ENCODE results near the gene VAV3. TPM values are rescaled to one million over a fixed set of nuclear protein-coding genes. Genes with fewer than 3 reads are reported as not detected.

VAV3 gene
- total RNA-seq, 1 donor from 2014 or later, result 2.9 TPM

GRCh38 chr1:107794571-107794970 lies 170.4 kb downstream of the VAV3 start:
- Mint-ChIP-seq H3K27me3 (ENCODE audit: low read depth) (no peaks in the 10 kb centered on the region), H3K4me1 (no peaks in the 10 kb centered on the region), H3K9me3 (no peaks in the 10 kb centered on the region), H3K4me3 (no peak overlapping the region), H3K36me3 (ENCODE audit: low read depth) (no peaks in the 10 kb centered on the region), H3K27ac (ENCODE audit: unreplicated experiment) (no peak overlapping the region)
- no peak for DNase-seq (ENCODE audit: low read depth, low spot score)
- no peak for TF ChIP-seq CTCF (conservative IDR thresholded peaks at IDR 0.05)

DNA sequence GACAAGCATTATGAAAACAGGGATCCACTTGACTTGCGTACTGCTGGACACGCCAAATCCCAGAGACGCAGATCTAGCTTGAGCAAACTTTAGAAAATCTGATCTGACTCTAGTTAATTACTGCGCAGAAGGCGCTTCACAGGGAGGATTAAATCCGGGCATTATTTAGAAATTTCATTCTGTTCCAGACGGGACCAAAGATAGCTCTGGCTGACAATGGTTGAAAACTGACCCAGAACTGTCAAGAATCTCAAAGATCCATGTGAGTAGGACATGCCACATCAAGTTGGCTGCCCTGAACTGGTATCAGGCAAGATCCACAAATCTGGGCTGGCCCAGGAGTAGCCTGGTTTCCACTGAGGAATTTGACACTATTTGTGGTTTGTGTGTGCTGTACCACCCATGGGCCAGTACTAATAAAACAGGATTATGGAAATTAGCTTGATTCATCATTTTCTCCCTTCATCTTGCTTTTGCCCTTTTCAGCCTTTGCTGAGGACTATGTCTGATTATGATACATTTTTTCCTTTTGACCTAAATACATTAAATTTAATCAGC lies 171.0 kb downstream of the VAV3 start:
- Mint-ChIP-seq H3K27me3 (ENCODE audit: low read depth) (no peaks in the 10 kb centered on the region), H3K4me3 (no peak overlapping the region), H3K4me1 (no peaks in the 10 kb centered on the region), H3K9me3 (no peaks in the 10 kb centered on the region), H3K36me3 (ENCODE audit: low read depth) (no peaks in the 10 kb centered on the region), H3K27ac (ENCODE audit: unreplicated experiment) (no peak overlapping the region)
- TF ChIP-seq CTCF (conservative IDR thresholded peaks at IDR 0.05), result no peak
- DNase-seq (ENCODE audit: low read depth, low spot score), result no peak

- Mint-ChIP-seq H3K4me3 (no peak overlapping the region), H3K27me3 (ENCODE audit: low read depth) (peaks cover 2% of the 10 kb centered on the region), H3K27ac (ENCODE audit: unreplicated experiment) (no peak overlapping the region), H3K9me3 (no peaks in the 10 kb centered on the region), H3K36me3 (ENCODE audit: low read depth) (no peaks in the 10 kb centered on the region), H3K4me1 (no peaks in the 10 kb centered on the region)
- no peak for DNase-seq (ENCODE audit: low read depth, low spot score)
- TF ChIP-seq CTCF (conservative IDR thresholded peaks at IDR 0.05), result no peak
These were observed 173.6 kb downstream of the VAV3 start for GRCh38 chr1:107791348-107791747.

GRCh38 chr1:107789817-107790524 lies 175.0 kb downstream of the VAV3 start:
- Mint-ChIP-seq H3K4me1 (no peaks in the 10 kb centered on the region), H3K27ac (ENCODE audit: unreplicated experiment) (no peak overlapping the region), H3K36me3 (ENCODE audit: low read depth) (no peaks in the 10 kb centered on the region)

More at GRCh38 chr1:107789817-107790524, 175.0 kb downstream of the VAV3 start:
- DNase-seq (ENCODE audit: low read depth, low spot score), result no peak
- Mint-ChIP-seq H3K9me3 (no peaks in the 10 kb centered on the region), H3K4me3 (no peak overlapping the region), H3K27me3 (ENCODE audit: low read depth) (peaks cover 2% of the 10 kb centered on the region)
- no peak for TF ChIP-seq CTCF (conservative IDR thresholded peaks at IDR 0.05)
